Fibroblast of pulmonary artery (primary cell): ENCODE results near the gene ABHD14A.
A peak's percentile ranks its signal among the peaks of the same experiment; 100 is the strongest.

Experiments
- DNase-seq: peaks from one replicate; pipeline ENCODE4 v3.0.0-alpha.2; 2010; ENCODE audit warnings: low read depth
- H3K4me3 ChIP-seq: replicated peaks from 2 replicates; pipeline ENCODE4 v1.5.1; 2011; ENCODE audit warnings: low read depth, mild to moderate bottlenecking, control low read depth, low read length, moderate library complexity
- CTCF ChIP-seq: IDR thresholded peaks from 2 replicates; pipeline ENCODE4 v1.5.1; 2011; ENCODE audit warnings: mild to moderate bottlenecking, control low read depth, low read length, inconsistent platforms; ENCODE audit errors: missing control alignments

Gene ABHD14A

GRCh38 chr3:51978143-51978502 lies 3.3 kb downstream of the ABHD14A start:
- no peak overlapping the region for H3K4me3 ChIP-seq
- no peak for TF ChIP-seq CTCF
- DNase-seq = no peak

GRCh38 chr3:51980253-51980652 lies 5.4 kb downstream of the ABHD14A start:
- no peak for DNase-seq
- TF ChIP-seq CTCF = no peak

GRCh38 chr3:51982352-51982837 lies 7.5 kb downstream of the ABHD14A start:
- no peak for DNase-seq
- H3K4me3 ChIP-seq = peak overlapping the region; percentile 65
- peak; percentile 47 for TF ChIP-seq CTCF

More at GRCh38 chr3:51980253-51980652, 5.4 kb downstream of the ABHD14A start:
- H3K4me3 ChIP-seq = no peak overlapping the region

- no peak for TF ChIP-seq CTCF
- DNase-seq = peak; percentile 91
- H3K4me3 ChIP-seq = peak within 1 kb of the TSS; percentile 65
Measured at GRCh38 chr3:51982838-51983577, 8.1 kb downstream of the ABHD14A start, which contains the start of gene ACY1. Gene ACY1, plus strand, starts transcription at chr3:51983535. Its CDS starts 530 bp downstream, at chr3:51984065.

- no peak for TF ChIP-seq CTCF
- peak overlapping the region; percentile 65 for H3K4me3 ChIP-seq
- no peak for DNase-seq
Measured at GRCh38 chr3:51983578-51984268, 8.9 kb downstream of the ABHD14A start.

- DNase-seq = no peak
- no peak for TF ChIP-seq CTCF
- no peak overlapping the region for H3K4me3 ChIP-seq
Measured at GRCh38 chr3:51984269-51984647, 9.4 kb downstream of the ABHD14A start.
